AG04450 (cell line): ENCODE results near the gene COL5A1. TPM values are rescaled to one million over a fixed set of nuclear protein-coding genes. Genes with fewer than 3 reads are reported as not detected.

Source experiments
- CTCF ChIA-PET: fragments of 300-600, 350-600 bp; formaldehyde crosslinking; extraction: SDS; loops from one replicate; lab custom pipeline; 2022; ENCODE audit warnings: antibody characterized with exemption, inconsistent platforms; lab: Charles Lee
- POLR2A ChIA-PET: fragments of 350-600 bp; formaldehyde crosslinking; extraction: SDS; loops from one replicate; lab custom pipeline; 2021; ENCODE audit warnings: antibody characterized with exemption, inconsistent platforms; lab: Yijun Ruan, JAX
- DNase-seq: peaks from one replicate; pipeline ENCODE4 v3.0.0-alpha.2; 2011; ENCODE audit warnings: low read depth, low spot score
- H3K27ac ChIP-seq: one replicate; pipeline ENCODE4 v1.5.1; 2012; ENCODE audit warnings: low read depth, low read length, control low read depth
- H3K27me3 ChIP-seq: one replicate; pipeline ENCODE4 v1.6.0; 2012; ENCODE audit warnings: low read length; ENCODE audit not compliant: control insufficient read depth, insufficient read depth
- H3K4me3 ChIP-seq: 2 replicates; pipeline ENCODE4 v1.5.1; 2011; ENCODE audit warnings: mild to moderate bottlenecking, low read depth, low read length, control low read depth
- H3K9me3 ChIP-seq: 2 replicates; pipeline ENCODE4 v1.5.1; 2012; ENCODE audit warnings: low read length; ENCODE audit not compliant: control insufficient read depth, insufficient read depth
- CTCF ChIP-seq: IDR thresholded peaks from 2 replicates; pipeline ENCODE4 v1.5.1; 2011; ENCODE audit warnings: low read depth, low read length, control low read depth, inconsistent platforms
- polyA plus RNA-seq: library from polyadenylated mRNA; depleted of rRNA; stranded (reverse); fragments of >200 nt; gene quantifications from 2 replicates; pipeline ENCODE4 v1.2.3, GENCODE V29; 2011

Gene COL5A1
- polyA plus RNA-seq, 1 experiment: 73.3 TPM

GRCh38 chr9:134723037-134723436 lies 81.4 kb downstream of the COL5A1 start:
- ChIA-PET CTCF (interaction anchor here (1.4 to 2.1 kb wide), 2 partner anchors 34 to 274 kb away, joined by 3 to 8 read pairs; no protein-coding TSS in a partner anchor), POLR2A (no interaction called here)

DNA sequence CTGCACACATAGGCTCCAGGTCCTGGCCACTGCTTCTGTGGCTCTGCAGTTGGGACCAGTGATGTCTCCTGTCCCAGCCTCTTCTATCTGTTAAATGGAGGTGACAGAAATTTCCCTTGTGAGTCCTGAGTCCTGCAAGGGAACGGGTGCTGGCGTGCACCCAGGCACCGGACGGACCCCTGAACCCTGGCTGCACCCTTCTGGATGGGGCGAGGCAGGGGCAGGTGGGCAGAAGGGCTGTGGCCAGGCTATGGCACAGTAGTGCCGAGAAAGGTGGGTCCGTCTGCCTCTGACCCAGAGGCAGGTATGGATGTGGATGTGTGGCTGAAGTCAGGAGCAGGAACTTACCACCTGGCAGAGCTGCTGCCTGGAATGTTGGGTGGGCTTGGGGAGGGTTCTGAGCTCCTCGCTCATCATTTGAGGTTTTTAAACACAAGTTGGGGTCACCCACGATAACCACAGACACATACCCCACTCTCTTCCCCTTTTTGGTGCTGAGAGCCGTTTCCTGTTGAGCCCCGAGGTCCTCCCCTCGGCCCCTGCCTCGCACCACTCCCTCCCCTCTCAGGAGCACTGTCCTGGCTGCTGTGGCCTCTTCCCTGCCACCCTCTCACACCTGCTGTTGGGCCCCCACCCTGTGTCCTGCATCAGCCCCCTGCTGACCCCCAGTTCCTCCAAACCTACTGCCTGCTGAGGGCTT lies 82.0 kb downstream of the COL5A1 start:
- H3K27ac ChIP-seq: no peak overlapping the region
- no peak for DNase-seq
- ChIA-PET CTCF (interaction anchor here (2.1 kb wide), 1 partner anchor 274 kb away, joined by 8 read pairs; no protein-coding TSS in a partner anchor), POLR2A (no interaction called here)
- no peaks in the 10 kb centered on the region; the same call in 1 of the 2 replicates for H3K9me3 ChIP-seq
- H3K27me3 ChIP-seq: no peaks in the 10 kb centered on the region
- TF ChIP-seq CTCF: no peak
- no peak overlapping the region for H3K4me3 ChIP-seq

More at GRCh38 chr9:134723037-134723436, 81.4 kb downstream of the COL5A1 start:
- Histone ChIP-seq H3K27ac (no peak overlapping the region), H3K27me3 (no peaks in the 10 kb centered on the region), H3K9me3 (no peaks in the 10 kb centered on the region; the same call in 1 of the 2 replicates), H3K4me3 (no peak overlapping the region)
- DNase-seq: no peak
- no peak for TF ChIP-seq CTCF

DNA sequence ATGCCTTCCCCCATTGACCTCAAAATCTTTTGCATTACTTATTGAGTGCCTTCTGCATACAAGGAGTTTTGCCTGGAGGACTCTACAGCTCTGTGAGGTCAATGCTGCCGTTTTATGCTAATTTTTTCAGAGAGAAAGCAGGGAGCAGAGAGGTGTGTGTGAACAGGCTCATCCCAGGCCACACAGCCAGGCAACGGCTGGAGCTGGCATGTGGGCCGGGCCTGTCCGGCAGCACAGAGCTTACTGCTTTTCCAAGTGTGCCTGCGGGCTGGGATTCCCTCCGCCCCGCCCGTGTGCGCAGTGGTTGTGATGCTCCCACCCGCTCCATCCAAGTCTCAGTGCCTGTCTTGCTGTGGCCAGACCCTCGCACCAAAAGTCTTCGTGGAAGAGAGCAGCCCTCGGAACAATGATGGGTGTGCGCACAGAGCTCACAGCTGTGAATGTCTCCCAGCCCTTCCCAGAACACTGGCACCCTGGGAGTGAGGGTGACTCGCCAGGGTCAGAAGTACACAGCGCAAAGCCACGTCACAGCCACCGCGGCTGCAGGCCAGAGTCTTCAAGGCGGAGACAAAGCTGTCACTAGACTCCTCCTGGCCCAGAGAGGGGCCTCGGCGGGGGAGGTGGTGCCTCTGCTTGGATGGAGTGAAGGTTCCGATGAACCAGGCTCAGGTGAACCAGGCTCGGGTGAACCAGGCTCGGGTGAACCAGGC lies 82.8 kb downstream of the COL5A1 start:
- H3K27ac ChIP-seq: peak overlapping the region; percentile 47
- no peaks in the 10 kb centered on the region for H3K27me3 ChIP-seq
- DNase-seq: no peak
- no peak for TF ChIP-seq CTCF
- ChIA-PET POLR2A (no interaction called here), CTCF (interaction anchor here (0.7 to 2.1 kb wide), 2 partner anchors 35 to 275 kb away, joined by 3 to 8 read pairs; no protein-coding TSS in a partner anchor)
- no peak overlapping the region for H3K4me3 ChIP-seq
- no peaks in the 10 kb centered on the region; the same call in 1 of the 2 replicates for H3K9me3 ChIP-seq

GRCh38 chr9:134724912-134725604 lies 83.5 kb downstream of the COL5A1 start:
- CTCF ChIA-PET: interaction anchor here (0.7 to 2.1 kb wide), 2 partner anchors 36 to 276 kb away, joined by 3 to 8 read pairs; no protein-coding TSS in a partner anchor
- no peak for TF ChIP-seq CTCF
- Histone ChIP-seq H3K4me3 (no peak overlapping the region), H3K27me3 (no peaks in the 10 kb centered on the region), H3K27ac (peak overlapping the region; percentile 47), H3K9me3 (no peaks in the 10 kb centered on the region; the same call in 1 of the 2 replicates)
- no peak for DNase-seq
- POLR2A ChIA-PET: no interaction called here
